AG04449 (cell line): ENCODE results near the gene SYT14.
"Not testable (repeated sequence)": the region's sequence is repeated elsewhere in the genome, so short reads cannot be mapped to it uniquely, and the experiment has no call there.

ENCODE experiments used
- CTCF ChIA-PET: fragments of 350-600 bp; formaldehyde crosslinking; extraction: SDS; loops from one replicate; lab custom pipeline; 2021; ENCODE audit warnings: antibody characterized with exemption; lab: Yijun Ruan, JAX
- POLR2A ChIA-PET: fragments of 400-600, 350-600 bp; formaldehyde crosslinking; extraction: SDS; loops from one replicate; lab custom pipeline; 2020; ENCODE audit warnings: antibody characterized with exemption, inconsistent platforms; lab: Yijun Ruan, JAX
- DNase-seq: peaks from one replicate; pipeline ENCODE4 v3.0.0-alpha.2; 2010; ENCODE audit warnings: low read depth, low spot score
- H3K4me3 ChIP-seq: 2 replicates; pipeline ENCODE4 v1.5.1; 2011; ENCODE audit warnings: low read depth, mild to moderate bottlenecking, control low read depth, low read length
- TF ChIP-seq, protein P1 (sequence below): IDR thresholded peaks from one replicate; pipeline ENCODE4 v1.5.1; 2011; ENCODE audit warnings: mild to moderate bottlenecking, moderate library complexity, low read length, control low read depth, inconsistent platforms; ENCODE audit not compliant: insufficient read depth; ENCODE audit errors: missing control alignments

Gene SYT14

DNA sequence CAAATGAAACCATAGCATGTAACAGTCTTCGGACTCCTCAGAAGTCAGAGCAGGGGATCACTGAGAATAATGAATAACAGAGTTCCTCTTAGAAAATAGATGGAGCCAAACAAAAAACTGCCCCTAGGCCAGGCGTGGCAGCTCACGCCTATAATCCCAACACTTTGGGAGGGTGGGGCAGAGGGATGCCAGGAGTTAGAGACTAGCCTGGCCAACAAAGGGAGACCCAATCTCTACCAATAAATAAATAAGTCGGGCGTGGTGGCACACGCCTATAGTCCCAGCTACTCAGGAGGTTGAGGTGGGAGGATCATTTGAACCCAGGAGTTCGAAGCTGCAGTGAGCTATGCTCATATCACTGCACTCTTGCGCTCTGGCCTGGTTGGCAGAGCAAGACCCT, 236.1 kb downstream of the SYT14 start:
- H3K4me3 ChIP-seq, result no peak overlapping the region
- ChIA-PET POLR2A (no interaction called here), CTCF (interaction anchor here (1.0 kb wide), 1 partner anchor 30 kb away, joined by 3 read pairs; no protein-coding TSS in a partner anchor)
- DNase-seq, result no peak
- TF ChIP-seq, protein P1, sequence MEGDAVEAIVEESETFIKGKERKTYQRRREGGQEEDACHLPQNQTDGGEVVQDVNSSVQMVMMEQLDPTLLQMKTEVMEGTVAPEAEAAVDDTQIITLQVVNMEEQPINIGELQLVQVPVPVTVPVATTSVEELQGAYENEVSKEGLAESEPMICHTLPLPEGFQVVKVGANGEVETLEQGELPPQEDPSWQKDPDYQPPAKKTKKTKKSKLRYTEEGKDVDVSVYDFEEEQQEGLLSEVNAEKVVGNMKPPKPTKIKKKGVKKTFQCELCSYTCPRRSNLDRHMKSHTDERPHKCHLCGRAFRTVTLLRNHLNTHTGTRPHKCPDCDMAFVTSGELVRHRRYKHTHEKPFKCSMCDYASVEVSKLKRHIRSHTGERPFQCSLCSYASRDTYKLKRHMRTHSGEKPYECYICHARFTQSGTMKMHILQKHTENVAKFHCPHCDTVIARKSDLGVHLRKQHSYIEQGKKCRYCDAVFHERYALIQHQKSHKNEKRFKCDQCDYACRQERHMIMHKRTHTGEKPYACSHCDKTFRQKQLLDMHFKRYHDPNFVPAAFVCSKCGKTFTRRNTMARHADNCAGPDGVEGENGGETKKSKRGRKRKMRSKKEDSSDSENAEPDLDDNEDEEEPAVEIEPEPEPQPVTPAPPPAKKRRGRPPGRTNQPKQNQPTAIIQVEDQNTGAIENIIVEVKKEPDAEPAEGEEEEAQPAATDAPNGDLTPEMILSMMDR, result no peak

DNA sequence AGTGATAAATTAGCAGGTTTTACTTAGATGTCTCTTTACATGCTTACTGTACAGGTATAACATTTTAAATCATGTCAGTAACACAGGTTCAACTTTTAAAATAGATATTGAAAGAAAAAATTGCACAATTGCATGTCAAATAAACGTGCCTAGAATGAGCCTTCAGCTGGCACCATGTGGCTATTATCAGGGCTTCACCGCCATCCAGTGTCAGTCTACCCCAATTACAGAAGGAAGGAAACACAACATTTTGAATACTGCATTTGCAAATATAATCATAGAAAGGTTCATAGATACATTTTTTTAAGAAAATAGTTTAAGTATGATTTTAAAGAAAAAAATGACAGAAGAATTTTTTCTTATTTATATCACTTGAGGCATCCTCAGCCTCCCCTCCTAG, 247.0 kb downstream of the SYT14 start:
- H3K4me3 ChIP-seq, result no peak overlapping the region
- ChIA-PET CTCF (no interaction called here), POLR2A (no interaction called here)
- no peak for DNase-seq
- TF ChIP-seq, protein P1, result no peak

DNA sequence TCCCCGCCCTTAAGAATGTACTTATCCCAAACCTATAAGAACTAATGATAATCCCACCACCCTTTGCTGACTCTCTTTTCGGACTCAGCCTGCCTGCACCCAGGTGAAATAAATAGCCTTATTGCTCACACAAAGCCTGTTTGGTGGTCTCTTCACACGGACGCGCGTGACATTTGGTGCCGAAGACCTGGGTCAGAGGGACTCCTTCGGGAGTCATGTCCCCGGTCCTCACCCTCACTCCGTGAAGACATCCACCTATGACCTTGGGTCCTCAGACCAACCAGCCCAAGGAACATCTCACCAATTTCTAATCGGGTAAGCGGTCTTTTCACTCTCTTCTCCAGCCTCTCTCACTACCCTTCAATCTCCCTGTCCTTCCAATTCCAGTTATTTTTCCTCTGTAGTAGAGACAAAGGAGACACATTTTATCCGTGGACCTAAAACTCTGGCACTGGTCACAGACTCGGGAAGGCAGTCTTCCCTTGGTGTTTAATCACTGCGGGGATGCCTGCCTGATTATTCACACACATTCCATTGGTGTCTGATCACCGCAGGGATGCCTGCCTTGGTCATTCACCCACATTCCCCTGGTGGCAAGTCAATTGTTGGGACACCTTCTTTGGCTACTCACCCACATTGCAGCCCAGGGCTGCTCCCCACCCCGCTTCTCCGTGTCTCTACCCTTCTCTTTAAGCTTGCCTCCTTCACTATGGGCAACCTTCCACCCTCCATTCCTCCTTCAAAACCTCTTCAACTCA, 250.0 kb downstream of the SYT14 start:
- POLR2A ChIA-PET, CTCF ChIA-PET, H3K4me3 ChIP-seq: not testable (repeated sequence)
- peak; percentile 16 for DNase-seq

DNA sequence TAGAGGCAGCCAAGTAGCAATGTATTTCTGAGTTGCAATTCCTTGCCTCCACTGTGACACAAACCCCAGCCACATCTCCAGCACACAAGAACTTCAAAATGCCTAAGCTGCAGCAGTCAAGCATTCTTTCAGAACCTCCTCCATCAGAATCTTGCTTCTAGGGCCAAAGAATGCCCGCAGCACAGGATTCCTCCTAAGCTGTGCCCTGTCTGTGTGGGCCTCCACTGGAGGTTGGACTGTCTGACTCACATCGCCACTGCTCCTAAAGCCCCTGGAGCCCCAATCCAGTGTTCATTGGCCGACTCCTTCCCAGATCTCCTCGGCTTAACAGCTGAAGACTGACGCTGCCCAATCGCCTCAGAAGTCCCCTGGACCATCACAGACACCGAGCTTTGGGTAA, 251.4 kb downstream of the SYT14 start:
- TF ChIP-seq, protein P1, result no peak
- DNase-seq, result no peak
- CTCF ChIA-PET, result no interaction called here
- POLR2A ChIA-PET, result no interaction called here
- no peak overlapping the region for H3K4me3 ChIP-seq

DNA sequence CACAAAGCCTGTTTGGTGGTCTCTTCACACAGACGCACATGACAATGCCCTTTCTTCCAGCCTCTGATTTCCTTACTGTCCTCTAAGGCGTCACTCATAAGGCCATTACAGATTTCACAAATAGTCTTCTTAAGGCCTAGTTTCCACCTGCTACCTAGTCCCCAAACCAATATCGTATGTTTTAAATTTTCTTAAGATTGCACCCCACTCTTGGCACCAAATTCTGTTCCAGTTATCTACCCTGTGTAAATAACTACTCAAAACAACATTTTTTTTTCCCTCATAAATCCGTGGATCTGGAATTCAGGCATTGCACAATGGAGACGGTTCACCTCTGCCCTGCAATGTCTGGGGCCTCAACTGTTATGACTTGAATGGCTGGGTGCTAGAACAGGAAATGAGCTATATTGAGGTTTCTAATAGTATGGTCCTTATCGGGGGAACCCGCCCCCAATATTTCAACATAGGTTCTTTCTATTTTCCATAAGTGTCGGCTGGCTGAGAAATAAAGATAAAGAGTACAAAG, 257.7 kb downstream of the SYT14 start:
- TF ChIP-seq, protein P1, result no peak
- H3K4me3 ChIP-seq, result no peak overlapping the region
- ChIA-PET POLR2A (no interaction called here), CTCF (no interaction called here)
- DNase-seq, result no peak

DNA sequence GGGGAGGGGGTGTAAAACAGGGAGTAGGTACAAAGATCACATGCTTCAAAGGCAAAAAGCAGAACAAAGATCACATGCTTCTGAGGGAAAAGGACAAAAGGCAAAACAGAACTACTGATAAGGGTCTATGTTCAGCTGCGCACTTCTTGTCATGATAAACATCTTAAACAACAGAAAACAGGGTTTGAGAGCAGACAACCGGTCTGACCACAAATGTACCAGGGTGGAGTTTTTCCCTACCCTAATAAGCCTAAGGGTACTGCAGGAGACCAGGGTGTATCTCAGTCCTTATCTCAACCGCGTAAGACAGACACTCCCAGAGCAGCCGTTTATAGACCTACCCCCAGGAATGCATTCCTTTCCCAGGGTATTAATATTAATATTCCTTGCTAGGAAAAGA, 258.2 kb downstream of the SYT14 start:
- DNase-seq, POLR2A ChIA-PET, CTCF ChIA-PET, H3K4me3 ChIP-seq: not testable (repeated sequence)

DNA sequence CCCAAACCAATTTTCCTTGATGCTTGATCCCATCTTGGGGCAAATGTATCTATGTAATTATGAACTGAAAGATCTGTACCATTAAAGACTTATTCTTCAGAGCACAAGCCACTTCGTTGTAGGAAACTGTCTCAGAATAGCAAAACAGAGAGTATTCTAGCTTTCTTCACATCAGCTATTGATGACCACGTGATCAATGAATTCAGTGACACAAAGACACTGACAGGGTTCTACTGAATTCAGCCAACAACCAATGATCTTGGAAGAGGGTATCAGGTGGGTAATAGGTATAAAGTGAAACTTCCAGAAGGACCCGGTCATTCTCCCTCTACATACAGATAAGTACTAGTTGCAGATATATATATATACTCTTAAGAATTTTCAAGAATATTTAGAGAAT, 260.8 kb downstream of the SYT14 start:
- TF ChIP-seq, protein P1, result no peak
- POLR2A ChIA-PET, result no interaction called here
- H3K4me3 ChIP-seq, result no peak overlapping the region
- DNase-seq, result no peak
- CTCF ChIA-PET, result no interaction called here
